GM12874 (cell line): ENCODE measurements around the gene MED13L.

ENCODE experiments used
- TF ChIP-seq, protein P1 (sequence below): IDR thresholded peaks from 2 replicates; pipeline ENCODE4 v1.5.1; 2011; ENCODE audit warnings: low read depth, mild to moderate bottlenecking, control low read depth, low read length, moderate library complexity; ENCODE audit not compliant: insufficient read depth

MED13L gene

DNA sequence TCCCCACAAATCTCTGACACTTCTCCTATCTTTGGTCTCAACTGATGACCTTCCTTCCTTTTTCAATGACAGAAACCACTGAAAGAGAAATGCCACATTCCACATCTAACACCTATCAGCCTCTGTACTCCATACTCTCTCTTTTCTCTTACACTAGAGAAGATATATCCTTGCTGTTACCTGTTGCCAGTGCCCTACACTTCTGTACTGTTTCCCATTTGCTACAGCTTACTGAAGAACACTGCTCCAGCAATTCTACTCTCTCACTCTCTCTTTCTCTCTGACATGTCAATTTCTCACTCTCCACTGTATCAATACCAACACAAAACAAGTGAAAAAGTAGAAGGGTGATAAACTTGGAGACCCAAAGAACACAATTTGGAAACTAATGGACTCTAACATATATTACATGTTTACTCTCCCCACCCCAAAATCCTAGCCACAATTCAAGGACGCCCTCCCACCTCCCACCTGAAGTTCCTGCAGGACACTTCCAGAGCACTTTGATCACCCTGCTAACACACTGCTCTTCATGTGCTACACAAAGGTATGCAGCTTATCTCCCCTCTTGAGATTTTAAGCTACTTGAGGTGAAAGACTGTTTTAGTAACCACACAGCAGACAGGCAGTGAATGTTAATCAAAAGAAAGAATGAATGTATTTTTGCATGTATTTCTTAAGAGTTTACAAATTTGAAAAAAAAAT is 95.0 kb downstream of the MED13L start:
- TF ChIP-seq, protein P1, sequence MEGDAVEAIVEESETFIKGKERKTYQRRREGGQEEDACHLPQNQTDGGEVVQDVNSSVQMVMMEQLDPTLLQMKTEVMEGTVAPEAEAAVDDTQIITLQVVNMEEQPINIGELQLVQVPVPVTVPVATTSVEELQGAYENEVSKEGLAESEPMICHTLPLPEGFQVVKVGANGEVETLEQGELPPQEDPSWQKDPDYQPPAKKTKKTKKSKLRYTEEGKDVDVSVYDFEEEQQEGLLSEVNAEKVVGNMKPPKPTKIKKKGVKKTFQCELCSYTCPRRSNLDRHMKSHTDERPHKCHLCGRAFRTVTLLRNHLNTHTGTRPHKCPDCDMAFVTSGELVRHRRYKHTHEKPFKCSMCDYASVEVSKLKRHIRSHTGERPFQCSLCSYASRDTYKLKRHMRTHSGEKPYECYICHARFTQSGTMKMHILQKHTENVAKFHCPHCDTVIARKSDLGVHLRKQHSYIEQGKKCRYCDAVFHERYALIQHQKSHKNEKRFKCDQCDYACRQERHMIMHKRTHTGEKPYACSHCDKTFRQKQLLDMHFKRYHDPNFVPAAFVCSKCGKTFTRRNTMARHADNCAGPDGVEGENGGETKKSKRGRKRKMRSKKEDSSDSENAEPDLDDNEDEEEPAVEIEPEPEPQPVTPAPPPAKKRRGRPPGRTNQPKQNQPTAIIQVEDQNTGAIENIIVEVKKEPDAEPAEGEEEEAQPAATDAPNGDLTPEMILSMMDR, result no peak

DNA sequence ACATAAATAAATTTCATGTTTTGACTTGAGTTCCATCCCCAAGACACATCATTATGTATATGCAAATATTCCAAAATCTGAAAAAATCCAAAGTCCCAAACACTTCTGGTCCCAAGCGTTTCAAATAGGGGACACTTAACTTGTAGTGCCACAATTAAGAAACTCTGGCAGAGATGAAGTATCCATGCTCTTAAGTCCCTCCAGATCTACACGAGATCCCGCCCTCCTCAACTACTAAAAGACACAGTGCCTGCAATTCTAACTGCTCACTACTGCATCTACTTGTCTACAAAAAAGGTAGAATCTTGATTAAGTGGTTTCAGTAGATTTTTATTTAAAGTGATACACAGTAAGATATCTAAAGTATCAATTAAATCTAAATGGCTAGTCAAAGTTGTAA is 97.0 kb downstream of the MED13L start:
- TF ChIP-seq, protein P1, result no peak

- TF ChIP-seq, protein P1, result no peak
Measured at GRCh38 chr12:116179384-116179783, 98.1 kb downstream of the MED13L start.

DNA sequence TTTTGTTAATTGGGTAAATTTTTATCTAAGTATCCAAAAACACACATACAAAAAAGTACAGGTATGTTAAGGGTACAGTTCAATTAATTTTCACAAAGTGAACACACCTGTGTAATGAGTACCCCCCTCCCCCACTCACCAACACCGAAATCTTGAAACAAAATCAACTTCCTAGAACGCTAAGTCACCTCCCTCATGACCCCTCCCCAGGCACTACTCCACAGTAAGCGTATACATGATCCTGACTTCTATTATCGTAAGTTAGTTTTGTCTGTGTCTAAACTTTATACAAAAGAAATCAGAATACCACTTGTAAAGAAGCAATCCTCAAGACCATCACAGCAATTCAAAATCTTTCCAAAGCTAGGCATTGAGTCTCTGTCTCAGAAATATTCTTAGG is 100.5 kb downstream of the MED13L start:
- TF ChIP-seq, protein P1, result no peak

DNA sequence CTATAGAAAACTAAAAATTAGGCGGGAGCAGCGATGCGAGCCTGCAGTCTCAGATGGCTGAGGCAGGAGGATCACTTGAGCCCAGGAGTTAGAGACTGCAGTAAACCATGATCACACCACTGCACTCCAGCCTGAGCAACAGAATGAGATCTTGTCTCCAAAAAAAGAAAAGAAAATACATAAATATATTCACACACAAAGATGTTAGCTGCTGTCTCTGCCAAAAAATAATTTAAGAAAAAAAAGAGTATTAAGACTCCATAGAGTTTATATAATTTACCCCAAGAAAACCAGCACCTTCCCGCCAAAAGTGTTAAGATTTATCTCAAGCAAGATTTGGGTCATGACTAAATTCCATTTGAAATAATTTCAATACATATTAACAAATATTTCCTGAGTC is 102.6 kb downstream of the MED13L start:
- TF ChIP-seq, protein P1, result no peak

- TF ChIP-seq, protein P1, result no peak
Measured at GRCh38 chr12:116174006-116174405, 103.5 kb downstream of the MED13L start.

DNA sequence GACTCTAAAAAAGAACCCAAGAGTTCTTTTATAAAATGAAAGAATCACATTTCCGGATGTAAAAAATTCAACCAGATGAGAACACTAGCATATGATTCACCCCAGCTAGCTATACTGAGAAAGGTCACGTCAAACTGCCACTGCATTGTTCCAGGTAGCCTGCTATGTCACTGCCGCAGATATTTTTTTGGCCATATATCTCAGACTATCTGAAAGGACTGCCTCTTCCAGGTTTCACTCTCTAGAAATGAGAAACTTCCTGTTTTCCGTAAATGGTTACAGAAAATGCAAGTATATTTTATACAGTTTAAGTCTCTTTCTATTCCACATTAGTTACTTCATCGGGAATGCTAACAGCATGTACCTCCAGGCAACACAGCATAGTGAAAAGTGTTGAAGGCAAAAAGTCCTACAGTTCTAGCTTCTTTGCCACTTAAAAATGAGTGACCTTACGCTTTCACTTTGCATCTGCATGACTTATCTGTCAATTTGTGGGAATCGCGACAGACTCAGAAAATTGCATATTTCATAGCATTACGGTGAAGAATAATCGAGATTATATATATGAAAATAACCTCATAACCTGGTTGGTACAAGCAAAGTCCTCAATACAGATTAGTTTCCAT is 105.2 kb downstream of the MED13L start:
- TF ChIP-seq, protein P1, result no peak
